Smooth muscle cell (in vitro differentiated cells): Measurements from ENCODE around the gene KMT2A. TPM values are rescaled to one million over a fixed set of nuclear protein-coding genes. Genes with fewer than 3 reads are reported as not detected.

Source experiments
- DNase-seq: peaks from one replicate; lab custom pipeline; 2025; ENCODE audit not compliant: unreplicated experiment; lab: John Stamatoyannopoulos, UW
- H2AFZ ChIP-seq: fragments of 200-600 bp; sonication (generic); 2 replicates; pipeline ENCODE4 v1.6.0; 2016; ENCODE audit warnings: antibody characterized with exemption, low read depth, mild to moderate bottlenecking
- H3F3A ChIP-seq: fragments of 200-600 bp; sonication (generic); 2 replicates; pipeline ENCODE4 v1.6.0; 2017; ENCODE audit warnings: antibody characterized with exemption, low read depth
- H3K27ac ChIP-seq: fragments of 200-600 bp; sonication (generic); 2 replicates; pipeline ENCODE4 v1.5.1; 2016; ENCODE audit warnings: low read depth, mild to moderate bottlenecking
- H3K27me3 ChIP-seq: fragments of 200-600 bp; sonication (generic); 2 replicates; pipeline ENCODE4 v1.6.1; 2016; ENCODE audit warnings: low read depth, mild to moderate bottlenecking
- H3K36me3 ChIP-seq: fragments of 200-600 bp; sonication (generic); 2 replicates; pipeline ENCODE4 v1.5.1; 2016; ENCODE audit warnings: low read depth
- H3K4me1 ChIP-seq: fragments of 200-600 bp; sonication (generic); 2 replicates; pipeline ENCODE4 v1.5.1; 2016; ENCODE audit warnings: low read depth
- H3K4me2 ChIP-seq: fragments of 200-600 bp; sonication (generic); 2 replicates; pipeline ENCODE4 v1.6.0; 2016; ENCODE audit warnings: mild to moderate bottlenecking
- H3K4me3 ChIP-seq: fragments of 200-600 bp; sonication (generic); 2 replicates; pipeline ENCODE4 v1.5.1; 2016; ENCODE audit warnings: mild to moderate bottlenecking
- H3K79me2 ChIP-seq: fragments of 200-600 bp; sonication (generic); 2 replicates; pipeline ENCODE4 v1.6.0; 2016; ENCODE audit warnings: low read depth, mild to moderate bottlenecking
- H3K9ac ChIP-seq: fragments of 200-600 bp; sonication (generic); 2 replicates; pipeline ENCODE4 v1.6.0; 2016; ENCODE audit warnings: low read depth
- H3K9me3 ChIP-seq: fragments of 200-600 bp; sonication (generic); replicated peaks from 2 replicates; pipeline ENCODE4 v1.5.1; 2016; ENCODE audit warnings: low read depth
- H4K20me1 ChIP-seq: fragments of 200-600 bp; sonication (generic); 2 replicates; pipeline ENCODE4 v1.6.0; 2016; ENCODE audit warnings: low read depth
- WGBS: methylation state at CpG from one replicate; pipeline ENCODE4 v1.1.7; 2016; ENCODE audit warnings: low lambda C conversion rate; 5-methylcytosine and 5-hydroxymethylcytosine counted together
- polyA plus RNA-seq: library from polyadenylated mRNA; unstranded; fragments of >200 nt; fragmentation: Nextera tagmentation; extraction: Ambion mirVana; gene quantifications from 2 replicates; pipeline ENCODE4 v1.2.1, GENCODE V29; 2016
- total RNA-seq: library from RNA; depleted of rRNA; stranded (reverse); fragments of >200 nt; gene quantifications from 2 replicates; pipeline ENCODE4 v1.2.3, GENCODE V29; 2014
- TF ChIP-seq, protein P1 (sequence below): fragments of 200-600 bp; sonication (generic); IDR thresholded peaks from 2 replicates; pipeline ENCODE4 v1.5.1; 2017; ENCODE audit warnings: borderline replicate concordance, mild to moderate bottlenecking, antibody characterized with exemption; ENCODE audit not compliant: insufficient read depth, poor library complexity, severe bottlenecking

KMT2A gene
- total and polyA plus RNA-seq, 2 experiments from 2014 or later: 15.5 to 27.8 TPM

DNA sequence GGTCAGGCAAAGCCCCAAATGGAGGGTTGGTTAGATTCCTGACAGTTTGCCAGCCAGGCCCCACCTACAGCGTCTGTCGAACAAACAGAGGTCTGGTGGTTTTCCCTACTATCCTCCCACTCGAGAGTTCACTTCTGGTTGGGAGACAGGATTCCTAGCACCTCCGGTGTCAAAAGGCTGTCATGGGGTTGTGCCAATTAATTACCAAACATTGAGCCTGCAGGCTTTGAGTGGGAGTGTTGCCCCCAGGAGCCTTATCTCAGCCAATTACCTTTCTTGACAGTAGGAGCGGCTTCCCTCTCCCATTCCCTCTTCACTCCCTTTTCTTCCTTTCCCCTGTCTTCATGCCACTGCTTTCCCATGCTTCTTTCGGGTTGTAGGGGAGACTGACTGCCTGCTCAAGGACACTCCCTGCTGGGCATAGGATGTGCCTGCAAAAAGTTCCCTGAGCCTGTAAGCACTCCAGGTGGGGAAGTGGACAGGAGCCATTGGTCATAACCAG lies 86.3 kb downstream of the KMT2A start:
- no peak for DNase-seq
- Histone ChIP-seq H3K27ac (no peak overlapping the region), H4K20me1 (no peaks in the 10 kb centered on the region), H2AFZ (no peak overlapping the region), H3F3A (peaks cover 6% of the 10 kb centered on the region), H3K36me3 (peaks cover 23% of the 10 kb centered on the region), H3K9ac (no peak overlapping the region), H3K9me3 (no peaks in the 10 kb centered on the region), H3K4me3 (no peak overlapping the region), H3K4me1 (no peaks in the 10 kb centered on the region), H3K27me3 (no peaks in the 10 kb centered on the region), H3K79me2 (no peaks in the 10 kb centered on the region), H3K4me2 (no peak overlapping the region)
- WGBS: 82% methylated on average over 6 of the region's 6 CpGs
- TF ChIP-seq, protein P1, sequence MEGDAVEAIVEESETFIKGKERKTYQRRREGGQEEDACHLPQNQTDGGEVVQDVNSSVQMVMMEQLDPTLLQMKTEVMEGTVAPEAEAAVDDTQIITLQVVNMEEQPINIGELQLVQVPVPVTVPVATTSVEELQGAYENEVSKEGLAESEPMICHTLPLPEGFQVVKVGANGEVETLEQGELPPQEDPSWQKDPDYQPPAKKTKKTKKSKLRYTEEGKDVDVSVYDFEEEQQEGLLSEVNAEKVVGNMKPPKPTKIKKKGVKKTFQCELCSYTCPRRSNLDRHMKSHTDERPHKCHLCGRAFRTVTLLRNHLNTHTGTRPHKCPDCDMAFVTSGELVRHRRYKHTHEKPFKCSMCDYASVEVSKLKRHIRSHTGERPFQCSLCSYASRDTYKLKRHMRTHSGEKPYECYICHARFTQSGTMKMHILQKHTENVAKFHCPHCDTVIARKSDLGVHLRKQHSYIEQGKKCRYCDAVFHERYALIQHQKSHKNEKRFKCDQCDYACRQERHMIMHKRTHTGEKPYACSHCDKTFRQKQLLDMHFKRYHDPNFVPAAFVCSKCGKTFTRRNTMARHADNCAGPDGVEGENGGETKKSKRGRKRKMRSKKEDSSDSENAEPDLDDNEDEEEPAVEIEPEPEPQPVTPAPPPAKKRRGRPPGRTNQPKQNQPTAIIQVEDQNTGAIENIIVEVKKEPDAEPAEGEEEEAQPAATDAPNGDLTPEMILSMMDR: no peak

DNA sequence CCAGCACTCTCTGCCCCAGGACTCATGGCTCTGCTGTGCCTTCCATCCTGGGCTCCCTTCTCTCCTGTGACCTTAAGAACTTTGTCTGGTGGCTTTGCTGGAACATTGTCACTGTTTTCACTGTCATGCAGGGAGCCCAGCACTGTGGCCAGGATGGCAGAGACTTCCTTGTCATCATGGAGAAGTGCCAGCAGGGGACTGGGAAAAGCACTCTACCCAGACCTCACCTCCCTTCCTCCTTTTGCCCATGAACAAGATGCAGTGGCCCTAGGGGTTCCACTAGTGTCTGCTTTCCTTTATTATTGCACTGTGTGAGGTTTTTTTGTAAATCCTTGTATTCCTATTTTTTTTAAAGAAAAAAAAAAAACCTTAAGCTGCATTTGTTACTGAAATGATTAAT lies 88.1 kb downstream of the KMT2A start:
- Histone ChIP-seq H3K9me3 (no peaks in the 10 kb centered on the region), H4K20me1 (no peaks in the 10 kb centered on the region), H3K9ac (no peak overlapping the region), H3K4me3 (no peak overlapping the region), H3K36me3 (peaks cover 22% of the 10 kb centered on the region), H3F3A (peaks cover 6% of the 10 kb centered on the region), H3K27ac (no peak overlapping the region), H3K27me3 (no peaks in the 10 kb centered on the region), H3K79me2 (no peaks in the 10 kb centered on the region), H3K4me2 (no peak overlapping the region), H2AFZ (no peak overlapping the region), H3K4me1 (no peaks in the 10 kb centered on the region)
- DNase-seq: no peak
- TF ChIP-seq, protein P1: no peak

DNA sequence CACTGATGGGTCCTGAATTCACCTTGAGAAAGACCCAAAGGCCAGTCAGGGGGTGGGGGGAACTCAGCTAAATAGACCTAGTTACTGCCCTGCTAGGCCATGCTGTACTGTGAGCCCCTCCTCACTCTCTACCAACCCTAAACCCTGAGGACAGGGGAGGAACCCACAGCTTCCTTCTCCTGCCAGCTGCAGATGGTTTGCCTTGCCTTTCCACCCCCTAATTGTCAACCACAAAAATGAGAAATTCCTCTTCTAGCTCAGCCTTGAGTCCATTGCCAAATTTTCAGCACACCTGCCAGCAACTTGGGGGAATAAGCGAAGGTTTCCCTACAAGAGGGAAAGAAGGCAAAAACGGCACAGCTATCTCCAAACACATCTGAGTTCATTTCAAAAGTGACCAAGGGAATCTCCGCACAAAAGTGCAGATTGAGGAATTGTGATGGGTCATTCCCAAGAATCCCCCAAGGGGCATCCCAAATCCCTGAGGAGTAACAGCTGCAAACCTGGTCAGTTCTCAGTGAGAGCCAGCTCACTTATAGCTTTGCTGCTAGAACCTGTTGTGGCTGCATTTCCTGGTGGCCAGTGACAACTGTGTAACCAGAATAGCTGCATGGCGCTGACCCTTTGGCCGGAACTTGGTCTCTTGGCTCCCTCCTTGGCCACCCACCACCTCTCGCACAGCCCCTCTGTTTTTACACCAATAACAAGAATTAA lies 88.6 kb downstream of the KMT2A start:
- H3K4me1 ChIP-seq: peaks cover 2% of the 10 kb centered on the region
- no peak overlapping the region for H3K4me2 ChIP-seq
- no peak overlapping the region for H2AFZ ChIP-seq
- H3K36me3 ChIP-seq: peaks cover 17% of the 10 kb centered on the region
- no peak overlapping the region for H3K9ac ChIP-seq
- TF ChIP-seq, protein P1: no peak
- no peak overlapping the region for H3K4me3 ChIP-seq
- peaks cover 6% of the 10 kb centered on the region for H3F3A ChIP-seq
- no peaks in the 10 kb centered on the region for H3K27me3 ChIP-seq
- H3K79me2 ChIP-seq: no peaks in the 10 kb centered on the region
- H3K9me3 ChIP-seq: no peaks in the 10 kb centered on the region
- no peaks in the 10 kb centered on the region for H4K20me1 ChIP-seq
- no peak overlapping the region for H3K27ac ChIP-seq
- WGBS: 95% methylated on average over 6 of the region's 6 CpGs
- no peak for DNase-seq

DNA sequence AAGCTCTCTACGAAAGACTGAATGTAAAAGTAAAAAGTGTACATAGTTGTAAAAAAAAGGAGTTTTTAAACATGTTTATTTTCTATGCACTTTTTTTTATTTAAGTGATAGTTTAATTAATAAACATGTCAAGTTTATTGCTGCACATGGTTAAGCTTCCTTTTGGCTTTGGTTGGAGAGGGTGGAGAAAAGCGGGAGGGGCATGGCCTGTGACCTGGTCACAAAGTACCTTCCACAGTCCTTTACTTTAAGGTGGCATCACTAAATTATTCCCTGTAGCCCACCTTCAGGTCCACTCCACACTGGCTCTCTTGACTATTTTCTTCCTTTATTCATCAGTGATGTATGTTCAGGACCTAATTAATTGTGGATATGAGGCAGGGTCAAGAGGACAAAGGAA lies 90.4 kb downstream of the KMT2A start:
- H2AFZ ChIP-seq: no peak overlapping the region
- DNase-seq: no peak
- H3K79me2 ChIP-seq: no peaks in the 10 kb centered on the region
- H3K36me3 ChIP-seq: peaks cover 2% of the 10 kb centered on the region
- no peaks in the 10 kb centered on the region for H3K9me3 ChIP-seq
- 95% methylated on average over 2 of the region's 2 CpGs for WGBS
- H3K4me3 ChIP-seq: no peak overlapping the region
- H3K27ac ChIP-seq: no peak overlapping the region
- H3K27me3 ChIP-seq: no peaks in the 10 kb centered on the region
- TF ChIP-seq, protein P1: no peak
- peaks cover 7% of the 10 kb centered on the region for H3K4me1 ChIP-seq
- H4K20me1 ChIP-seq: no peaks in the 10 kb centered on the region
- peaks cover 6% of the 10 kb centered on the region for H3F3A ChIP-seq
- H3K4me2 ChIP-seq: no peak overlapping the region
- no peak overlapping the region for H3K9ac ChIP-seq
